Measurements from ENCODE around the gene ZNF182. TPM values are rescaled to one million over a fixed set of nuclear protein-coding genes. Genes with fewer than 3 reads are reported as not detected.
"Not testable (repeated sequence)": the region's sequence is repeated elsewhere in the genome, so short reads cannot be mapped to it uniquely, and the experiment has no call there.

Gene ZNF182
- total RNA-seq, 4 donors from 2014 or later, result 0.80 to 3.2 (median 1.4) TPM

DNA sequence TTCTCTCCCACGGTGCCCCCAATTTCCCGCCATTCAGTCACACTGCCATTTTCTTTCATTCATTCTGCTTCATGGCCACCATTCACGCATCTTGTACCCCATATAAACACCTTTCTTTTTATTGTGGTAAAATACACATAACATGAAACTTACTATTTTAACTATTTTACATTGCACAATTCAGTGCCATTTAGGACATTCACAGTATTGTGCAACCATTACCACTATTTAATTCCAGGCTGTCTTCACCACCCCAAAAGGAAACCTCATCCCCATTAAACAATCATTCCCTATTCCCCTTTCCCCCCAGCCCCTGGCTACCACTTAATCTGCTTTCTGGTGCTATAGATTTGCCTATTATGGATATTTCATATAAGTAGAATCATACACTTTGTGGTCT lies 18.9 kb upstream of the ZNF182 start:
- 86 to 100% methylated on average over 3 of the region's 3 CpGs for WGBS, 2 donors
- no peaks in the 10 kb centered on the region for H3K27me3 ChIP-seq
- no peak overlapping the region for H3K4me3 ChIP-seq
- intact Hi-C loops (cut with DNase I), result loop anchor here (10.0 kb wide), 1 partner anchor 168 kb away; no protein-coding TSS in a partner anchor
- H3K27ac ChIP-seq, result no peak overlapping the region
- peaks cover 0 to 7% (median 0%) of the 10 kb centered on the region in 3 donors for H3K4me1 ChIP-seq
- no peak for TF ChIP-seq POLR2A (IDR thresholded peaks at IDR 0.05)
- TF ChIP-seq, protein P1, sequence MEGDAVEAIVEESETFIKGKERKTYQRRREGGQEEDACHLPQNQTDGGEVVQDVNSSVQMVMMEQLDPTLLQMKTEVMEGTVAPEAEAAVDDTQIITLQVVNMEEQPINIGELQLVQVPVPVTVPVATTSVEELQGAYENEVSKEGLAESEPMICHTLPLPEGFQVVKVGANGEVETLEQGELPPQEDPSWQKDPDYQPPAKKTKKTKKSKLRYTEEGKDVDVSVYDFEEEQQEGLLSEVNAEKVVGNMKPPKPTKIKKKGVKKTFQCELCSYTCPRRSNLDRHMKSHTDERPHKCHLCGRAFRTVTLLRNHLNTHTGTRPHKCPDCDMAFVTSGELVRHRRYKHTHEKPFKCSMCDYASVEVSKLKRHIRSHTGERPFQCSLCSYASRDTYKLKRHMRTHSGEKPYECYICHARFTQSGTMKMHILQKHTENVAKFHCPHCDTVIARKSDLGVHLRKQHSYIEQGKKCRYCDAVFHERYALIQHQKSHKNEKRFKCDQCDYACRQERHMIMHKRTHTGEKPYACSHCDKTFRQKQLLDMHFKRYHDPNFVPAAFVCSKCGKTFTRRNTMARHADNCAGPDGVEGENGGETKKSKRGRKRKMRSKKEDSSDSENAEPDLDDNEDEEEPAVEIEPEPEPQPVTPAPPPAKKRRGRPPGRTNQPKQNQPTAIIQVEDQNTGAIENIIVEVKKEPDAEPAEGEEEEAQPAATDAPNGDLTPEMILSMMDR (IDR thresholded peaks at IDR 0.05), result no peak
- DNase-seq, result no peak
- no peaks in the 10 kb centered on the region for H3K36me3 ChIP-seq
- no peaks in the 10 kb centered on the region for H3K9me3 ChIP-seq

DNA sequence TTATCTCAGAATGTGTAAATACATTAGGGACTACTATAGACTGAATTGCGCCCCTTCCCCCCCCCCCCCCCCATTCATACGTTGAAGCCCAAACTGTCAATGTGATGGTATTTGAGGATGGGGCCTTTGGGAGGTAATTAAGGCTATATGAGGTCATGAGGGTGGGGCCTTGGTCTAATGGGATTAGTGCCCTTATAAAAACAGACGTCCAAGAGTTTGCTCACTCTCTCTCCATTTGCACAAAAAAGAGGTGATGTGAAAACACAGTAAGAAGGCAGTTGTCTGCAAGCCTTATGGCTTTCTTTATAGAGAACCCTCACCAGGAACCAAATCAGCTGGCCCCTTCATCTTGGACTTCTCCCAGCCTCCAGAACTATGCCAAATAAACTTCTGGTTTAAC lies 18.3 kb upstream of the ZNF182 start:
- H3K4me3 ChIP-seq, result peak overlapping the region in 1 of 4 donors; percentile 55
- DNase-seq, result no peak
- H3K4me1 ChIP-seq, result peaks cover 0 to 7% (median 0%) of the 10 kb centered on the region in 3 donors
- H3K36me3 ChIP-seq, result no peaks in the 10 kb centered on the region
- no peak for TF ChIP-seq POLR2A (IDR thresholded peaks at IDR 0.05)
- TF ChIP-seq, protein P1 (IDR thresholded peaks at IDR 0.05), result no peak
- intact Hi-C loops (cut with DNase I), result loop anchor here (10.0 kb wide), 1 partner anchor 167 kb away; no protein-coding TSS in a partner anchor
- H3K27ac ChIP-seq, result peak overlapping the region in 1 of 4 donors; percentile 88
- H3K27me3 ChIP-seq, result no peaks in the 10 kb centered on the region
- 28 to 67% methylated on average over 1 to 3 of the region's 3 CpGs for WGBS, 2 donors
- H3K9me3 ChIP-seq, result no peaks in the 10 kb centered on the region

DNA sequence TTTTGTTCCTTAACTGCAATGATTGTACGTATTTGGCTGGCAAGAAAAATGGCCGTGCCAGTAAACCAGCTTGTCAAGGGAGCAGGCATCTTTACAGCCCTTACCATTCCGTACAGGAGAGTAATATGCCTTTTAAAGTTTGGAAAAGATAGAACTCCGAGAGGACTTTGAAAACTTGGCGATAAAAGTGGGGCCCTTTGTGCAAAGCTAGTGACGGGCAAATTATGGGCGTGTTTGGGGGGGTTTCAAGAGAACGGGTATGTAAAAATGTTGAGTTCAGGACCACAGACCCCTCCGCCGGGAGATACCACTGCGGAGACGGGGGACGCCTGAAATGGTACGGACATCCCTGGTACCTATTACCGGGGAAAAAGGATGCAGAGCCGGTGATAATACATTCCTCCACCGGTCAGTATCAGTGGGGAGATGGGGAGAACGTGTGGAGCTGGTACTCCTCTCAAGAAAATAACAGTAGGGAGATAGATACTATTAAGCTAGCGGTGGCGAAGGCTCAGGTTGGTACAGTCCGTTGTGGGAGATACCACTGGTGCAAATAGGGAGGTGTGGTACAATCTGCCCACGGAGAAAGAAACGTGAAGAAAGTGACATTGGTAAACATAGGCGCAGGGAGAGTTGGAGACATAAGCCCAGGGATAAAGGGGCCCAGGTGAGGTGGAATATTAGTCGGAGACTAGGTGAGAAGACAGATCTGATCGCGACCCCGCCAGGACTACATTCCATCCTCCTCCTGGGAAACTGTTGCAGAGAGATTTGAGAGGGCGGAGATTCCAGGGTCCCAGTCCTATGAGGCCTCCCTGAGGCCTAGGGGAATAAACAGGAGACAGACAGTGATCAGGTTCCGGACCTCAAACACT lies 17.5 kb upstream of the ZNF182 start:
- TF ChIP-seq POLR2A (IDR thresholded peaks at IDR 0.05), result no peak
- TF ChIP-seq, protein P1 (IDR thresholded peaks at IDR 0.05), result no peak
- H3K27me3 ChIP-seq, result no peaks in the 10 kb centered on the region
- intact Hi-C loops (cut with DNase I), result loop anchor here (10.0 kb wide), 1 partner anchor 166 kb away; no protein-coding TSS in a partner anchor
- WGBS, 2 donors, result 0 to 43% methylated on average over 30 of the region's 30 CpGs
- H3K9me3 ChIP-seq, result no peaks in the 10 kb centered on the region
- peaks cover 0 to 7% (median 0%) of the 10 kb centered on the region in 3 donors for H3K4me1 ChIP-seq
- peak overlapping the region; percentile 41 to 71 (median 56) for H3K4me3 ChIP-seq
- peak overlapping the region; percentile 84 to 93 (median 88) for H3K27ac ChIP-seq
- no peaks in the 10 kb centered on the region for H3K36me3 ChIP-seq
- no peak for DNase-seq

DNA sequence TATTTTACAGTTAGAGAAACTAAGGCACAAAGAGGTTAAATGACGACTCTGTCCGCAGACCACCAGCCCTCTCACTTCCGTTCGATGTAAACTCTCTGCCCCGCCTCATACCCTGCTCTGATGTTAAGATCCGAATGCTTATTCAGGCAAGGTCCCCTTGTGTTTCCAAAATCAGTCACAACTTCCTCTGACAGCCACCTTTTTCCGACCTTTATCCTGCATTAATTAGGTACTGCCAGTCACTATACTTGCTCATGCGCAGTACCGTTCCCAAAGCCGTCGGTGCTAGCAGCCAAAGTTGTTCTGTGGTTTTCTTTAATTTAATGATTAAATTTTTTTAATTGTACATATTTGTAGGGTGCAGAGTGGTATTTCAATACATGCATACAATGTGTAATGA lies 16.7 kb upstream of the ZNF182 start:
- peak overlapping the region in 2 of 4 donors; percentile 88 for H3K27ac ChIP-seq
- not testable (repeated sequence) for DNase-seq, H3K27me3 ChIP-seq, H3K9me3 ChIP-seq, H3K4me1 ChIP-seq, H3K36me3 ChIP-seq
- whole genome bisulfite sequencing, 2 donors, result 37 to 57% methylated on average over 7 to 11 of the region's 11 CpGs
- intact Hi-C loops (cut with DNase I), result loop anchor here (10.0 kb wide), 1 partner anchor 166 kb away; no protein-coding TSS in a partner anchor
- H3K4me3 ChIP-seq, result peak overlapping the region in 3 of 4 donors; percentile 55 to 71 (median 58)

- intact Hi-C loops (cut with DNase I), result loop anchor here (10.0 kb wide), 1 partner anchor 165 kb away; no protein-coding TSS in a partner anchor
- H3K4me1 ChIP-seq, H3K27ac ChIP-seq, H3K36me3 ChIP-seq, H3K4me3 ChIP-seq, DNase-seq, H3K27me3 ChIP-seq, H3K9me3 ChIP-seq: not testable (repeated sequence)
- no CpG with 5 or more reads among the region's 1 CpG for WGBS, 2 donors
Measured at GRCh38 chrX:48019892-48020291, 16.1 kb upstream of the ZNF182 start.

DNA sequence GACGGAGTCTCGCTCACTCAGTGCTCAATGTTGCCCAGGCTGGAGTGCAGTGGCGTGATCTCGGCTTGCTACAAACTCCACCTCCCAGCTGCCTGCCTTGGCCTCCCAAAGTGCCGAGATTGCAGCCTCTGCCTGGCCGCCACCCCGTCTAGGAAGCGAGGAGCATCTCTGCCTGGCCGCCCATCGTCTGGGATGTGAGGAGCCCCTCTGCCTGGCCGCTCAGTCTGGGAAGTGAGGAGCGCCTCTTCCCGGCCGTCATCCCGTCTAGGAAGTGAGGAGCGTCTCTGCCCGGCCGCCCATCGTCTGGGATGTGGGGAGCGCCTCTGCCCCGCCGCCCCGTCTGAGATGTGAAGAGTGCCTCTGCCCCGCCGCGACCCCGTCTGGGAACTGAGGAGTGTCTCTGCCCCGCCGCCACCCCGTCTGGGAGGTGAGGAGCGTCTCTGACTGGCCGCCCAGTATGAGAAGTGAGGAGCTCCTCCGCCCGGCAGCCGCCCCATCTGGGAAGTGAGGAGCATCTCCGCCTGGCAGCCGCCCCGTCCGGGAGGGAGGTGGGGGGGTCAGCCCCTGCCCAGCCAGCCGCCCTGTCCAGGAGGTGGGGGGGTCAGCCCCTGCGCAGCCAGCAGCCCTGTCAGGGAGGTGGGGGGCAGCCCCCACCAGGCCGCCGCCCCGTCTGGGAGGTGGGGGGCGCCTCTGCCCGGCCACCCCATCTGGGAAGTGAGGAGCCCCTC lies 13.0 kb upstream of the ZNF182 start:
- WGBS, 2 donors, result no CpG with 5 or more reads among the region's 46 CpGs
- DNase-seq; intact Hi-C loops (cut with DNase I): not testable (repeated sequence)

GRCh38 chrX:48009445-48009960 lies 5.7 kb upstream of the ZNF182 start:
- DNase-seq; H3K27me3 ChIP-seq; H3K9me3 ChIP-seq; intact Hi-C loops (cut with DNase I); H3K36me3 ChIP-seq; H3K27ac ChIP-seq; H3K4me3 ChIP-seq; H3K4me1 ChIP-seq: not testable (repeated sequence)
- WGBS, 2 donors, result no CpG with 5 or more reads among the region's 2 CpGs

More for the DNA sequence above, 13.0 kb upstream of the ZNF182 start:
- not testable (repeated sequence) for H3K36me3 ChIP-seq, H3K4me1 ChIP-seq, H3K27me3 ChIP-seq, H3K9me3 ChIP-seq, H3K4me3 ChIP-seq, H3K27ac ChIP-seq

GRCh38 chrX:48006688-48007087 lies 2.9 kb upstream of the ZNF182 start, which contains the start of gene SPACA5:
TSS of gene SPACA5 (plus strand) at chrX:48006988. CDS start at chrX:48007803, 815 bp downstream.
- intact Hi-C loops (cut with DNase I); H3K9me3 ChIP-seq; H3K27me3 ChIP-seq; H3K36me3 ChIP-seq; H3K27ac ChIP-seq; DNase-seq; H3K4me3 ChIP-seq: not testable (repeated sequence)
- 100% methylated on average over 2 of the region's 8 CpGs; no CpG with 5 or more reads in 1 of the 2 donors for WGBS, 2 donors
- H3K4me1 ChIP-seq, result peaks cover 0 to 12% (median 0%) of the 10 kb centered on the region in 3 donors

All from esophagus squamous epithelium (tissue), 5 donors.